Measurements from ENCODE around the gene SMTNL2. TPM values are rescaled to one million over a fixed set of nuclear protein-coding genes. Genes with fewer than 3 reads are reported as not detected.

The SMTNL2 gene
- total RNA-seq, 4 donors from 2014 or later: 5.7 to 12.0 (median 6.8) TPM; not detected in 1

- no peak for DNase-seq
- H3K27ac ChIP-seq: no peak overlapping the region
- TF ChIP-seq CTCF (IDR thresholded peaks at IDR 0.05): no peak
- no peak for TF ChIP-seq POLR2A (IDR thresholded peaks at IDR 0.05)
- intact Hi-C loops (cut with DNase I; ENCODE audit: low total_unique reads): no loop called here
- no peaks in the 10 kb centered on the region for H3K4me1 ChIP-seq
- H3K4me3 ChIP-seq: no peak overlapping the region
- H3K27me3 ChIP-seq: no peaks in the 10 kb centered on the region
- no peaks in the 10 kb centered on the region for H3K9me3 ChIP-seq
- H3K36me3 ChIP-seq: no peaks in the 10 kb centered on the region
Measured at GRCh38 chr17:4558347-4558971, 25.9 kb upstream of the SMTNL2 start.

GRCh38 chr17:4559139-4559791, 25.1 kb upstream of the SMTNL2 start:
- Histone ChIP-seq H3K36me3 (no peaks in the 10 kb centered on the region), H3K27ac (no peak overlapping the region), H3K9me3 (no peaks in the 10 kb centered on the region), H3K4me1 (no peaks in the 10 kb centered on the region), H3K4me3 (no peak overlapping the region), H3K27me3 (no peaks in the 10 kb centered on the region)
- intact Hi-C loops (cut with DNase I; ENCODE audit: low total_unique reads): no loop called here
- no peak for TF ChIP-seq POLR2A (IDR thresholded peaks at IDR 0.05)
- no peak for TF ChIP-seq CTCF (IDR thresholded peaks at IDR 0.05)
- no peak for DNase-seq

GRCh38 chr17:4559966-4560365, 24.4 kb upstream of the SMTNL2 start:
- Histone ChIP-seq H3K27me3 (no peaks in the 10 kb centered on the region), H3K4me1 (no peaks in the 10 kb centered on the region), H3K36me3 (no peaks in the 10 kb centered on the region), H3K4me3 (no peak overlapping the region), H3K27ac (no peak overlapping the region), H3K9me3 (no peaks in the 10 kb centered on the region)
- no peak for DNase-seq
- intact Hi-C loops (cut with DNase I; ENCODE audit: low total_unique reads): no loop called here
- no peak for TF ChIP-seq CTCF (IDR thresholded peaks at IDR 0.05)
- no peak for TF ChIP-seq POLR2A (IDR thresholded peaks at IDR 0.05)

- Histone ChIP-seq H3K36me3 (no peaks in the 10 kb centered on the region), H3K4me3 (no peak within 1 kb of the TSS), H3K9me3 (no peaks in the 10 kb centered on the region), H3K4me1 (no peaks in the 10 kb centered on the region), H3K27me3 (no peaks in the 10 kb centered on the region), H3K27ac (no peak within 1 kb of the TSS)
- no peak for DNase-seq
- TF ChIP-seq POLR2A (IDR thresholded peaks at IDR 0.05) (no peak), CTCF (IDR thresholded peaks at IDR 0.05) (no peak)
- intact Hi-C loops (cut with DNase I; ENCODE audit: low total_unique reads): no loop called here
Measured at GRCh38 chr17:4560421-4560820, 23.9 kb upstream of the SMTNL2 start, which contains the start of gene GGT6. GGT6 (minus strand) TSS chr17:4560577; CDS start chr17:4560521, 56 bp downstream.

GRCh38 chr17:4560837-4561256, 23.5 kb upstream of the SMTNL2 start:
- DNase-seq: no peak
- intact Hi-C loops (cut with DNase I; ENCODE audit: low total_unique reads): no loop called here
- Histone ChIP-seq H3K9me3 (no peaks in the 10 kb centered on the region), H3K36me3 (no peaks in the 10 kb centered on the region), H3K4me3 (no peak overlapping the region), H3K27me3 (no peaks in the 10 kb centered on the region), H3K27ac (no peak overlapping the region), H3K4me1 (no peaks in the 10 kb centered on the region)
- TF ChIP-seq CTCF (IDR thresholded peaks at IDR 0.05): no peak
- no peak for TF ChIP-seq POLR2A (IDR thresholded peaks at IDR 0.05)
